Measurements from ENCODE around the gene PGA3.
"Not testable (repeated sequence)": the region's sequence is repeated elsewhere in the genome, so short reads cannot be mapped to it uniquely, and the experiment has no call there.

The PGA3 gene

GRCh38 chr11:61202950-61203746 is at the start of gene PGA3:
PGA3 (plus strand) TSS chr11:61203515; CDS start chr11:61203565, 50 bp downstream.
- H3K4me1 ChIP-seq (ENCODE audit: control insufficient read depth, insufficient read depth, low read length); H3K9ac ChIP-seq (ENCODE audit: low read length); H3K36me3 ChIP-seq (ENCODE audit: control insufficient read depth, insufficient read depth, low read length); H3K27me3 ChIP-seq (ENCODE audit: control insufficient read depth, insufficient read depth, low read length); H3K4me3 ChIP-seq (ENCODE audit: low read length); H3K9me3 ChIP-seq (ENCODE audit: control insufficient read depth, low read length): not testable (repeated sequence)

- no peak overlapping the region for H3K4me3 ChIP-seq (ENCODE audit: low read length)
- peak overlapping the region; percentile 22 for H3K9ac ChIP-seq (ENCODE audit: low read length)
- no peaks in the 10 kb centered on the region for H3K36me3 ChIP-seq (ENCODE audit: control insufficient read depth, insufficient read depth, low read length)
- no peaks in the 10 kb centered on the region for H3K9me3 ChIP-seq (ENCODE audit: control insufficient read depth, low read length)
- H3K27me3 ChIP-seq (ENCODE audit: control insufficient read depth, insufficient read depth, low read length), result no peaks in the 10 kb centered on the region
- H3K4me1 ChIP-seq (ENCODE audit: control insufficient read depth, insufficient read depth, low read length), result peaks cover 84% of the 10 kb centered on the region
These were observed 49.7 kb upstream of the PGA3 start for GRCh38 chr11:61153593-61154095.

GRCh38 chr11:61154528-61154927 is 48.8 kb upstream of the PGA3 start:
- no peaks in the 10 kb centered on the region for H3K27me3 ChIP-seq (ENCODE audit: control insufficient read depth, insufficient read depth, low read length)
- no peak overlapping the region for H3K9ac ChIP-seq (ENCODE audit: low read length)
- H3K9me3 ChIP-seq (ENCODE audit: control insufficient read depth, low read length), result no peaks in the 10 kb centered on the region
- no peaks in the 10 kb centered on the region for H3K36me3 ChIP-seq (ENCODE audit: control insufficient read depth, insufficient read depth, low read length)
- no peak overlapping the region for H3K4me3 ChIP-seq (ENCODE audit: low read length)
- peaks cover 78% of the 10 kb centered on the region for H3K4me1 ChIP-seq (ENCODE audit: control insufficient read depth, insufficient read depth, low read length)

- no peaks in the 10 kb centered on the region for H3K27me3 ChIP-seq (ENCODE audit: control insufficient read depth, insufficient read depth, low read length)
- peaks cover 70% of the 10 kb centered on the region for H3K4me1 ChIP-seq (ENCODE audit: control insufficient read depth, insufficient read depth, low read length)
- H3K9me3 ChIP-seq (ENCODE audit: control insufficient read depth, low read length), result no peaks in the 10 kb centered on the region
- no peak overlapping the region for H3K9ac ChIP-seq (ENCODE audit: low read length)
- no peaks in the 10 kb centered on the region for H3K36me3 ChIP-seq (ENCODE audit: control insufficient read depth, insufficient read depth, low read length)
- H3K4me3 ChIP-seq (ENCODE audit: low read length), result no peak overlapping the region
These were observed 48.0 kb upstream of the PGA3 start for GRCh38 chr11:61155312-61155711.

- Histone ChIP-seq H3K9me3 (ENCODE audit: control insufficient read depth, low read length) (no peaks in the 10 kb centered on the region), H3K9ac (ENCODE audit: low read length) (no peak overlapping the region), H3K27me3 (ENCODE audit: control insufficient read depth, insufficient read depth, low read length) (no peaks in the 10 kb centered on the region), H3K4me3 (ENCODE audit: low read length) (no peak overlapping the region), H3K4me1 (ENCODE audit: control insufficient read depth, insufficient read depth, low read length) (peaks cover 65% of the 10 kb centered on the region), H3K36me3 (ENCODE audit: control insufficient read depth, insufficient read depth, low read length) (no peaks in the 10 kb centered on the region)
These were observed 47.6 kb upstream of the PGA3 start for GRCh38 chr11:61155741-61156140.

GRCh38 chr11:61157743-61158142 is 45.6 kb upstream of the PGA3 start:
- no peak overlapping the region for H3K9ac ChIP-seq (ENCODE audit: low read length)
- H3K4me1 ChIP-seq (ENCODE audit: control insufficient read depth, insufficient read depth, low read length), result peaks cover 54% of the 10 kb centered on the region
- H3K36me3 ChIP-seq (ENCODE audit: control insufficient read depth, insufficient read depth, low read length), result no peaks in the 10 kb centered on the region
- H3K9me3 ChIP-seq (ENCODE audit: control insufficient read depth, low read length), result no peaks in the 10 kb centered on the region
- no peak overlapping the region for H3K4me3 ChIP-seq (ENCODE audit: low read length)
- H3K27me3 ChIP-seq (ENCODE audit: control insufficient read depth, insufficient read depth, low read length), result no peaks in the 10 kb centered on the region

GRCh38 chr11:61158691-61159381 is 44.5 kb upstream of the PGA3 start:
- Histone ChIP-seq H3K36me3 (ENCODE audit: control insufficient read depth, insufficient read depth, low read length) (no peaks in the 10 kb centered on the region), H3K9me3 (ENCODE audit: control insufficient read depth, low read length) (no peaks in the 10 kb centered on the region), H3K4me1 (ENCODE audit: control insufficient read depth, insufficient read depth, low read length) (peaks cover 43% of the 10 kb centered on the region), H3K4me3 (ENCODE audit: low read length) (no peak overlapping the region), H3K27me3 (ENCODE audit: control insufficient read depth, insufficient read depth, low read length) (no peaks in the 10 kb centered on the region), H3K9ac (ENCODE audit: low read length) (peak overlapping the region; percentile 22)

GRCh38 chr11:61160487-61161189 is 42.7 kb upstream of the PGA3 start:
- Histone ChIP-seq H3K27me3 (ENCODE audit: control insufficient read depth, insufficient read depth, low read length) (no peaks in the 10 kb centered on the region), H3K4me1 (ENCODE audit: control insufficient read depth, insufficient read depth, low read length) (peaks cover 39% of the 10 kb centered on the region), H3K4me3 (ENCODE audit: low read length) (peak overlapping the region; percentile 93), H3K9me3 (ENCODE audit: control insufficient read depth, low read length) (no peaks in the 10 kb centered on the region), H3K9ac (ENCODE audit: low read length) (peak overlapping the region; percentile 76), H3K36me3 (ENCODE audit: control insufficient read depth, insufficient read depth, low read length) (no peaks in the 10 kb centered on the region)

- Histone ChIP-seq H3K27me3 (ENCODE audit: control insufficient read depth, insufficient read depth, low read length) (no peaks in the 10 kb centered on the region), H3K36me3 (ENCODE audit: control insufficient read depth, insufficient read depth, low read length) (no peaks in the 10 kb centered on the region), H3K4me1 (ENCODE audit: control insufficient read depth, insufficient read depth, low read length) (peaks cover 39% of the 10 kb centered on the region), H3K9ac (ENCODE audit: low read length) (peak within 1 kb of the TSS; percentile 76), H3K4me3 (ENCODE audit: low read length) (peak within 1 kb of the TSS; percentile 93), H3K9me3 (ENCODE audit: control insufficient read depth, low read length) (no peaks in the 10 kb centered on the region)
These were observed 41.9 kb upstream of the PGA3 start, which contains the start of gene VPS37C for GRCh38 chr11:61161190-61162091. VPS37C (minus strand) TSS chr11:61161426; CDS start chr11:61138829, 22,597 bp downstream.

- H3K4me1 ChIP-seq (ENCODE audit: control insufficient read depth, insufficient read depth, low read length), result peaks cover 35% of the 10 kb centered on the region
- peak overlapping the region; percentile 76 for H3K9ac ChIP-seq (ENCODE audit: low read length)
- H3K36me3 ChIP-seq (ENCODE audit: control insufficient read depth, insufficient read depth, low read length), result no peaks in the 10 kb centered on the region
- no peaks in the 10 kb centered on the region for H3K27me3 ChIP-seq (ENCODE audit: control insufficient read depth, insufficient read depth, low read length)
- H3K4me3 ChIP-seq (ENCODE audit: low read length), result peak overlapping the region; percentile 59
- no peaks in the 10 kb centered on the region for H3K9me3 ChIP-seq (ENCODE audit: control insufficient read depth, low read length)
These were observed 41.0 kb upstream of the PGA3 start for GRCh38 chr11:61162092-61162941.

Measured in mucosa of stomach (tissue), 1 donor.